A673 (cell line): ENCODE measurements around the gene HDGF. TPM values are rescaled to one million over a fixed set of nuclear protein-coding genes. Genes with fewer than 3 reads are reported as not detected.

Source experiments
- BruUV-seq: library from RNA; stranded (reverse); fragments of 400-500 nt; replicated peaks from 2 replicates; lab custom pipeline; 2021; lab: Mats Ljungman, UMichigan
- CTCF ChIA-PET: fragments of 300-600 bp; sonication (Branson Sonifier 250); formaldehyde crosslinking; loops from one replicate; lab custom pipeline; 2022; ENCODE audit warnings: antibody characterized with exemption; lab: Charles Lee
- POLR2A ChIA-PET: fragments of 300-600 bp; sonication (Branson Sonifier 250); formaldehyde crosslinking; loops from one replicate; lab custom pipeline; 2022; ENCODE audit warnings: antibody characterized with exemption; ENCODE audit not compliant: low non-redundant PET; lab: Charles Lee
- DNase-seq: peaks from one replicate; pipeline ENCODE4 v3.0.0-alpha.2; 2015; ENCODE audit warnings: low spot score
- H3K27ac ChIP-seq: fragments of 200-600 bp; sonication (generic); 2 replicates; pipeline ENCODE4 v1.5.1; 2016; ENCODE audit warnings: mixed run types, low read depth, mild to moderate bottlenecking, mixed read lengths, antibody characterized with exemption, low read length; ENCODE audit not compliant: poor library complexity, severe bottlenecking
- H3K27me3 ChIP-seq: fragments of 200-600 bp; sonication (generic); replicated peaks from 2 replicates; pipeline ENCODE4 v1.6.1; 2017; ENCODE audit warnings: mixed run types, low read depth, mild to moderate bottlenecking, mixed read lengths, antibody characterized with exemption, low read length; ENCODE audit not compliant: insufficient read depth, poor library complexity
- H3K36me3 ChIP-seq: fragments of 200-600 bp; sonication (generic); 2 replicates; pipeline ENCODE4 v1.6.1; 2016; ENCODE audit warnings: mixed run types, mild to moderate bottlenecking, mixed read lengths, antibody characterized with exemption, low read length; ENCODE audit not compliant: insufficient read depth, poor library complexity, severe bottlenecking
- H3K4me1 ChIP-seq: fragments of 200-600 bp; sonication (generic); 2 replicates; pipeline ENCODE4 v1.6.1; 2017; ENCODE audit warnings: mixed run types, mild to moderate bottlenecking, mixed read lengths, antibody characterized with exemption, low read length; ENCODE audit not compliant: insufficient read depth, poor library complexity, severe bottlenecking
- H3K4me3 ChIP-seq: fragments of 200-600 bp; sonication (generic); 2 replicates; pipeline ENCODE4 v1.5.1; 2016; ENCODE audit warnings: low read depth, mixed run types, mild to moderate bottlenecking, mixed read lengths, low read length; ENCODE audit not compliant: poor library complexity, severe bottlenecking
- H3K9me3 ChIP-seq: fragments of 200-600 bp; sonication (generic); 2 replicates; pipeline ENCODE4 v1.6.1; 2016; ENCODE audit warnings: mixed run types, low read depth, mild to moderate bottlenecking, mixed read lengths, antibody characterized with exemption, low read length; ENCODE audit not compliant: poor library complexity, severe bottlenecking
- EZH2 ChIP-seq: fragments of 200-600 bp; sonication (generic); IDR thresholded peaks from 2 replicates; pipeline ENCODE4 v1.6.1; 2017; ENCODE audit warnings: borderline replicate concordance, low read depth, mild to moderate bottlenecking, mixed read lengths, antibody characterized with exemption, low read length; ENCODE audit not compliant: poor library complexity, severe bottlenecking
- intact Hi-C: fragments of 100-400 bp; cut with micrococcal nuclease; formaldehyde crosslinking; loops from one replicate; pipeline ENCODE4 v1.10.0; 2022; ENCODE audit not compliant: unreplicated experiment
- total RNA-seq: library from RNA; stranded (reverse); gene quantifications from 2 replicates; pipeline ENCODE4 v1.2.3, GENCODE V29; 2021
- TF ChIP-seq, protein P1 (sequence below): fragments of 300-800, 200-600 bp; sonication (generic); conservative IDR thresholded peaks from 2 replicates; pipeline ENCODE4 v1.5.1; 2017; ENCODE audit warnings: low read depth, mild to moderate bottlenecking, antibody characterized with exemption, low read length, moderate library complexity, mixed read lengths

Gene HDGF
- total RNA-seq, 1 experiment from 2014 or later, result 536 TPM

DNA sequence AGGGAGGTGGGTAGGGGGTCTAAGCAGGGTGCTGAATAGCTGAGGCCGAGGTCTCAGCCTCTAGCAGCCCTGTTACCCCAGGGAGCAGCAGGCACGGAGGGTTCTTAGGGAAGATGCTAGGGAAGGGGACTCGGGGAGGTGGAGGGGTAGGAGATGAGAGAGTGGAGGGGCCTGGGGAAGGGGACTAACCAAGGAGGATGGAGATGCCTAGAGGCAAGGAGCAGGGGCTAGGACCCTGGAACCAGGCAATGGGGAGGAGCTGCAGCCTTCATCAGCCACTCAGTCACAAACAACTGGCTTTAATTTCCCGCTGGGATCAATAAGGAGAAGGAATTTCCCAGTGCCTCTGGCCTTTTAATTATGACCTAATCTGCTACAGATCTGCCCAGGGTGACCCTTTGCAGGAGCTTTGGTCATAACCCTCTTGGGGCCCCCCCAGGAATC lies 43.2 kb downstream of the HDGF start:
- DNase-seq, result no peak
- intact Hi-C loops, result no loop called here
- no peak overlapping the region for H3K27ac ChIP-seq
- no peak for TF ChIP-seq EZH2
- TF ChIP-seq, protein P1, sequence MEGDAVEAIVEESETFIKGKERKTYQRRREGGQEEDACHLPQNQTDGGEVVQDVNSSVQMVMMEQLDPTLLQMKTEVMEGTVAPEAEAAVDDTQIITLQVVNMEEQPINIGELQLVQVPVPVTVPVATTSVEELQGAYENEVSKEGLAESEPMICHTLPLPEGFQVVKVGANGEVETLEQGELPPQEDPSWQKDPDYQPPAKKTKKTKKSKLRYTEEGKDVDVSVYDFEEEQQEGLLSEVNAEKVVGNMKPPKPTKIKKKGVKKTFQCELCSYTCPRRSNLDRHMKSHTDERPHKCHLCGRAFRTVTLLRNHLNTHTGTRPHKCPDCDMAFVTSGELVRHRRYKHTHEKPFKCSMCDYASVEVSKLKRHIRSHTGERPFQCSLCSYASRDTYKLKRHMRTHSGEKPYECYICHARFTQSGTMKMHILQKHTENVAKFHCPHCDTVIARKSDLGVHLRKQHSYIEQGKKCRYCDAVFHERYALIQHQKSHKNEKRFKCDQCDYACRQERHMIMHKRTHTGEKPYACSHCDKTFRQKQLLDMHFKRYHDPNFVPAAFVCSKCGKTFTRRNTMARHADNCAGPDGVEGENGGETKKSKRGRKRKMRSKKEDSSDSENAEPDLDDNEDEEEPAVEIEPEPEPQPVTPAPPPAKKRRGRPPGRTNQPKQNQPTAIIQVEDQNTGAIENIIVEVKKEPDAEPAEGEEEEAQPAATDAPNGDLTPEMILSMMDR, result no peak
- ChIA-PET POLR2A (no interaction called here), CTCF (interaction anchor here (3.5 to 4.2 kb wide), 2 partner anchors 18 to 19 kb away, joined by 13 to 48 read pairs; no protein-coding TSS in a partner anchor)
- H3K4me1 ChIP-seq, result peaks cover 31% of the 10 kb centered on the region
- H3K4me3 ChIP-seq, result no peak overlapping the region
- peaks cover 5% of the 10 kb centered on the region for H3K27me3 ChIP-seq
- no peaks in the 10 kb centered on the region for H3K36me3 ChIP-seq
- H3K9me3 ChIP-seq, result no peaks in the 10 kb centered on the region
- no TSS peak for BruUV-seq

DNA sequence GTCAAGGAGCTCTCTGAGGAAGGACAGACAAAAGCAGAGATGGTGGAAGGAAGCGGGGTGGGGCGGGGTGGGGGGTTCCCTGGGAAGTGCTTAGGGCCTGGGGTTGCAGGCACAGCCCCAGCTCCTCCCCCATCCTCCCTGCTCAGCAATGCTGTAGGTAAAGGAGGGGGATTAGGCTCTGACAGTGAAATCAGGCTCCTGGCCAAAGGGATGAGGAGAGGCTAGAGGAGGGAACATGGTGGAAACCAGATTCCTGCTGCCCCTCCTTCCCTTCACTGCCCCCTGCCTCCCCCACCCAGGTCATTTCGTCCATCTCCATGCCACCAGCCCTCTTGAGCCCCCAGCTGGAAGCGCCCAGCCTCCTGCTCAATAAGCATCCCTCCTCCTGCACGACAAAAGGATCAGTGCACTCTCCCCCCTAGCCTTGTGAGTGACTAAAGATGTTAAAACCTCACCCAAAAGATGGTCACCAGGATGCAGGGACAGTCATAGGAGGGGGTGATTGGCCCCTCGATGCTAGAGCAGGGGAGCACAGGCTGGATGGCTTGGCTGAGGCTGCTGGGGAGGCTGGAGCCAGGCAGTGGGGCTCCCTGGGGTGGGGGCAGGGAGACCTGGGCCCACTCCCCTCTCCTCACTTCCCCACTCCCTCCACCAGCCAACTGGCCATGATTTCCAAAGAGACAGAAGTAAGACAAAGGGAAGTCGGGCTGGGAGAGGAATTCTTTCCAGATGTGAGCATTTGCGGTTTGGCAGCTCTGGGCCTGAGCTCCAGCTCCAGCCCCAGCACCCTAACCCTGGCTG lies 43.9 kb downstream of the HDGF start:
- Histone ChIP-seq H3K36me3 (no peaks in the 10 kb centered on the region), H3K27me3 (peaks cover 5% of the 10 kb centered on the region), H3K27ac (no peak overlapping the region), H3K9me3 (no peaks in the 10 kb centered on the region), H3K4me1 (peaks cover 34% of the 10 kb centered on the region), H3K4me3 (no peak overlapping the region)
- TF ChIP-seq, protein P1, result no peak
- no peak for TF ChIP-seq EZH2
- POLR2A ChIA-PET, result no interaction called here
- CTCF ChIA-PET, result interaction anchor here (0.6 to 4.2 kb wide), 3 partner anchors 18 to 31 kb away, joined by 3 to 48 read pairs (median 13); no protein-coding TSS in a partner anchor
- BruUV-seq, result no TSS peak
- DNase-seq, result no peak
- intact Hi-C loops, result no loop called here

DNA sequence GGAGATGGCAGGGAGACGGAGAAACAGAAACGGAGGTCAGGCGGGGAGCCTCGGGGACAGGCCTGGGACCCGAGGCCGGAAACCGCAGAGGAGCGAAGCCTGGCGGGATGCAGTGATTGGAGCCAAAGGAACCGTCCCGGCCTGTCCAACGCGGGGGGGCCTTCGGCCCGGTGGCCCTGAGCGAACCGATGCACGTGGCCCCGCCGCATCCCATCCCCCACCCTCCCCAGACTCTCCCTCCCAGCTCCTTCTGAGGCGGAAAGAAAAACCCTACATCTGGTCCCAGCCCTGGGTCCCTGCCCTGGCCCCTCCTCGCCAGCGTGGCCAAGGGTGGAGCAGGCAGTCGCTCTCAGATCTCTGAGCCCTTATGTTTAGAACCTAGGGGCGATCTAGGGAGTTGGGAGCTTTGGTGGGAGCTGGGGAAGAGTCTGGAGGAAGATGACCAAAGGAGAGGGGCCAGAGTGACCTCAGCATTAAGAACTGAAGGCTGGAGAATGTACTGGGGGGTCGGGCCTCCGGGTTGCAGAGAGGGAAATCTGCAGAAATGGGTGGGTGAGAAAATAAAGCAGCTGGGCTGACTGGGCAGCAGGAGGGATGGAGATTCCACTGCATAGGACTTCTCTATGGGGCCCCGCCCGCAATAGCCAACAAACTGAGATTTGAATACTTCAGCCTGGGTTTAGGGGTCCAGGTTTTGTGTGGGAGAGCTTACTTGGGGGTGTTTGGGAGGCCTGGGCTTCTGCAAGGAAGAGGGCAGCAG lies 44.6 kb downstream of the HDGF start:
- POLR2A ChIA-PET, result no interaction called here
- CTCF ChIA-PET, result interaction anchor here (0.6 to 4.2 kb wide), 6 partner anchors 8 to 49 kb away, joined by 3 to 48 read pairs (median 6); no protein-coding TSS in a partner anchor
- DNase-seq, result no peak
- Histone ChIP-seq H3K9me3 (no peaks in the 10 kb centered on the region), H3K4me3 (peak overlapping the region; percentile 42), H3K36me3 (no peaks in the 10 kb centered on the region), H3K27ac (no peak overlapping the region), H3K27me3 (peaks cover 5% of the 10 kb centered on the region), H3K4me1 (peaks cover 34% of the 10 kb centered on the region)
- TF ChIP-seq EZH2, result no peak
- TF ChIP-seq, protein P1, result no peak
- no TSS peak for BruUV-seq
- intact Hi-C loops, result no loop called here
